NB4 (cell line): ENCODE measurements around the gene SLC34A1.

Source experiments
- POLR2A ChIP-seq: IDR thresholded peaks from 2 replicates; pipeline ENCODE4 v1.6.1; 2011; ENCODE audit warnings: mild to moderate bottlenecking; ENCODE audit not compliant: insufficient read length; ENCODE audit errors: extremely low read depth
- TF ChIP-seq, protein P1 (sequence below): IDR thresholded peaks from one replicate; pipeline ENCODE4 v1.5.1; 2012; ENCODE audit warnings: low read depth, low read length

GRCh38 chr5:177369645-177370440 is 14.4 kb upstream of the SLC34A1 start:
- TF ChIP-seq, protein P1, sequence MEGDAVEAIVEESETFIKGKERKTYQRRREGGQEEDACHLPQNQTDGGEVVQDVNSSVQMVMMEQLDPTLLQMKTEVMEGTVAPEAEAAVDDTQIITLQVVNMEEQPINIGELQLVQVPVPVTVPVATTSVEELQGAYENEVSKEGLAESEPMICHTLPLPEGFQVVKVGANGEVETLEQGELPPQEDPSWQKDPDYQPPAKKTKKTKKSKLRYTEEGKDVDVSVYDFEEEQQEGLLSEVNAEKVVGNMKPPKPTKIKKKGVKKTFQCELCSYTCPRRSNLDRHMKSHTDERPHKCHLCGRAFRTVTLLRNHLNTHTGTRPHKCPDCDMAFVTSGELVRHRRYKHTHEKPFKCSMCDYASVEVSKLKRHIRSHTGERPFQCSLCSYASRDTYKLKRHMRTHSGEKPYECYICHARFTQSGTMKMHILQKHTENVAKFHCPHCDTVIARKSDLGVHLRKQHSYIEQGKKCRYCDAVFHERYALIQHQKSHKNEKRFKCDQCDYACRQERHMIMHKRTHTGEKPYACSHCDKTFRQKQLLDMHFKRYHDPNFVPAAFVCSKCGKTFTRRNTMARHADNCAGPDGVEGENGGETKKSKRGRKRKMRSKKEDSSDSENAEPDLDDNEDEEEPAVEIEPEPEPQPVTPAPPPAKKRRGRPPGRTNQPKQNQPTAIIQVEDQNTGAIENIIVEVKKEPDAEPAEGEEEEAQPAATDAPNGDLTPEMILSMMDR, result no peak
- no peak for TF ChIP-seq POLR2A
